ENCODE results near the gene TBC1D5. TPM values are rescaled to one million over a fixed set of nuclear protein-coding genes. Genes with fewer than 3 reads are reported as not detected.
"Not testable (repeated sequence)": the region's sequence is repeated elsewhere in the genome, so short reads cannot be mapped to it uniquely, and the experiment has no call there.

TBC1D5 gene, protein sequence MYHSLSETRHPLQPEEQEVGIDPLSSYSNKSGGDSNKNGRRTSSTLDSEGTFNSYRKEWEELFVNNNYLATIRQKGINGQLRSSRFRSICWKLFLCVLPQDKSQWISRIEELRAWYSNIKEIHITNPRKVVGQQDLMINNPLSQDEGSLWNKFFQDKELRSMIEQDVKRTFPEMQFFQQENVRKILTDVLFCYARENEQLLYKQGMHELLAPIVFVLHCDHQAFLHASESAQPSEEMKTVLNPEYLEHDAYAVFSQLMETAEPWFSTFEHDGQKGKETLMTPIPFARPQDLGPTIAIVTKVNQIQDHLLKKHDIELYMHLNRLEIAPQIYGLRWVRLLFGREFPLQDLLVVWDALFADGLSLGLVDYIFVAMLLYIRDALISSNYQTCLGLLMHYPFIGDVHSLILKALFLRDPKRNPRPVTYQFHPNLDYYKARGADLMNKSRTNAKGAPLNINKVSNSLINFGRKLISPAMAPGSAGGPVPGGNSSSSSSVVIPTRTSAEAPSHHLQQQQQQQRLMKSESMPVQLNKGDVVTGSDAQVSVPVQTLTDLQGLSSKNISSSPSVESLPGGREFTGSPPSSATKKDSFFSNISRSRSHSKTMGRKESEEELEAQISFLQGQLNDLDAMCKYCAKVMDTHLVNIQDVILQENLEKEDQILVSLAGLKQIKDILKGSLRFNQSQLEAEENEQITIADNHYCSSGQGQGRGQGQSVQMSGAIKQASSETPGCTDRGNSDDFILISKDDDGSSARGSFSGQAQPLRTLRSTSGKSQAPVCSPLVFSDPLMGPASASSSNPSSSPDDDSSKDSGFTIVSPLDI
- 75.6 TPM for total RNA-seq
- long read RNA-seq, partial matches to known transcripts: 44 of 96 reads
- long read RNA-seq, other reads (novel, unspliced or antisense): 52 of 96 reads

DNA sequence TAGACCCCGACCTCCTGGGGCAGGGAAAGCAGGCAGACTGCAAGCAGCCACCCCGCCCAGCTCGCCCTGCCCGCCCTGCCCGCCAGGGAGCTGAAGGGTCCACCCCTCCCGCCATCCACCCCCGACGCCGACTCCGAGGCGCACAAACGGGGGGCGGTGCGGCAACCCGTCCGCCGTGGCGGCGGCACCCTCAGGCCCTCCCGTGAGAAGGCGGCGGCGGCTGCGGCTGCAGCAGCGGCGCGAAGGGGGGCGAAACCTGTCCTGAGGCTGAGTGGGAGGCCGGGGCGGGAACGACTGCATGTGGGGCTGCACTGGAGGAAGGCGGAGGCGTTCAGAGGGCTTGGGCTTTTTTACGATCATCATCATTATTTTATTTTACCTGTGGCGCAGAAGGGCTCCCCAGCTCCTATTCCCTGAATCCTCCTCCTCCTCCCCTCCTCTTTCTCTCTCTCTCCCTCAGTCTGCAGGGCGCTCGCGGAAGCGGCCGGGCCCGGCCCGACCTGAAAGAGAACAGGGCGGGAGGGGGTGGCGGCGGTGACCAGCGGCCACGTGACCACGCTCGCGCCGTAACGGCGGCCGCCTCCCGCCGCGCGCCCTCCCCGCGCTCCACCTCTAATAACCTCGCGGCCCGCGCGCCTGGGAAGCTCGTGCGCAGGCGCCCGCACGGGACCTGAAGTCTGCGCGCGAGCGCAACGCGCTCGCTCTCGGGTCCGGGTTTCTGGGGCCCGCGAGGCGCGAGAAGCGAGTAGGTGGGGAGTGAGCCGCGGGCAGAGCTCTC is at the start of gene TBC1D5:
TBC1D5 (minus strand) TSS at position 530 of the 778 bp plus-strand sequence. CDS start 234,061 bp downstream, outside the sequence.
- TF ChIP-seq, protein P1, sequence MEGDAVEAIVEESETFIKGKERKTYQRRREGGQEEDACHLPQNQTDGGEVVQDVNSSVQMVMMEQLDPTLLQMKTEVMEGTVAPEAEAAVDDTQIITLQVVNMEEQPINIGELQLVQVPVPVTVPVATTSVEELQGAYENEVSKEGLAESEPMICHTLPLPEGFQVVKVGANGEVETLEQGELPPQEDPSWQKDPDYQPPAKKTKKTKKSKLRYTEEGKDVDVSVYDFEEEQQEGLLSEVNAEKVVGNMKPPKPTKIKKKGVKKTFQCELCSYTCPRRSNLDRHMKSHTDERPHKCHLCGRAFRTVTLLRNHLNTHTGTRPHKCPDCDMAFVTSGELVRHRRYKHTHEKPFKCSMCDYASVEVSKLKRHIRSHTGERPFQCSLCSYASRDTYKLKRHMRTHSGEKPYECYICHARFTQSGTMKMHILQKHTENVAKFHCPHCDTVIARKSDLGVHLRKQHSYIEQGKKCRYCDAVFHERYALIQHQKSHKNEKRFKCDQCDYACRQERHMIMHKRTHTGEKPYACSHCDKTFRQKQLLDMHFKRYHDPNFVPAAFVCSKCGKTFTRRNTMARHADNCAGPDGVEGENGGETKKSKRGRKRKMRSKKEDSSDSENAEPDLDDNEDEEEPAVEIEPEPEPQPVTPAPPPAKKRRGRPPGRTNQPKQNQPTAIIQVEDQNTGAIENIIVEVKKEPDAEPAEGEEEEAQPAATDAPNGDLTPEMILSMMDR (IDR thresholded peaks at IDR 0.05): no peak
- H3K4me3 ChIP-seq: peak within 1 kb of the TSS; percentile 90
- H3K4me1 ChIP-seq: peaks cover 32% of the 10 kb centered on the region
- ATAC-seq (peak; percentile 97 to 98), DNase-seq (peak; percentile 98)
- H3K36me3 ChIP-seq: no peaks in the 10 kb centered on the region
- H3K9me3 ChIP-seq: no peaks in the 10 kb centered on the region
- H3K27me3 ChIP-seq (ENCODE audit: low read depth): no peaks in the 10 kb centered on the region
- intact Hi-C loops (cut with DNase I): no loop called here
- H3K27ac ChIP-seq: peak within 1 kb of the TSS; percentile 98

DNA sequence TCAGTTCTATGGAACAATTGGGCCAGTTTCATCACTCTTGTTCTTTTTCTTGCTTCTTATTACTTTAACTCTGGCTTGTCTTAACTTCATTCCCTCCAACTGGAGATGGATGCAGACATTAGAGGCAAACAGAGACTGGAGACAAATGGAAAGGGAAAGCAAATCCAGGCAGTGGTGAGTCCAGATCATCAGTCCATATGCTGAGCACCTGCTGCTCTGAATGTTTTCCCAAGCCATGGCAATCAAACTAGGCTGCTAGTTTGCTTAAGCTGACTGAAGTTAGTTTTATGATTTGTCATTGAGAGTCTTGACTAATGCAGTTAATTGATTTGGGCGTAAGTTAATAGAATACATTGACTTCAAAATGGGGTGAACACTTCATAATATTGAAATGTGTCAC is 41.0 kb upstream of the TBC1D5 start:
- H3K4me1 ChIP-seq: no peaks in the 10 kb centered on the region
- H3K36me3 ChIP-seq: no peaks in the 10 kb centered on the region
- DNase-seq (no peak), ATAC-seq (no peak)
- no peaks in the 10 kb centered on the region for H3K9me3 ChIP-seq
- no peak overlapping the region for H3K4me3 ChIP-seq
- intact Hi-C loops (cut with DNase I): no loop called here
- no peak overlapping the region for H3K27ac ChIP-seq
- TF ChIP-seq, protein P1 (IDR thresholded peaks at IDR 0.05): no peak
- H3K27me3 ChIP-seq (ENCODE audit: low read depth): no peaks in the 10 kb centered on the region

DNA sequence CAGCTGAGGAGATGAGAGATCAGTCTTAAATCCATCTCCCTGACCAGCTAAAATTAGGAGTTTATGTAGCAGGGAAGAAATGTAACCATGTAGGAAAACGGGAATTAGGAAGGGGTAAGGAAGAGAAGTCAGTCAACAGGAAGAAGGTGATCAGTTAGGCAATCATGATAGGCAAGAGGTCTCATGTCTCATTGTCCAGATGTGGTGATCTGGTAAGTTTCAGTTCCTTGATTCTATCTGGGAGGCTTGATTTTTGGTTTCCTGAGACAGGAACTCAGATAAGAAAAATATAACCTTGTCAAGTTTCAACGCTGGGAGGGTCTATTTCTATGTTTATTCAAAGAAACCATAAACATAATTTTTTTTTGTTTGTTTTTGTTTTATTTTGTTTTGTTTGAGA is 40.3 kb upstream of the TBC1D5 start:
- DNase-seq (no peak), ATAC-seq (no peak)
- Histone ChIP-seq H3K27ac (no peak overlapping the region), H3K4me3 (no peak overlapping the region), H3K4me1 (no peaks in the 10 kb centered on the region), H3K27me3 (ENCODE audit: low read depth) (no peaks in the 10 kb centered on the region), H3K9me3 (no peaks in the 10 kb centered on the region), H3K36me3 (no peaks in the 10 kb centered on the region)
- TF ChIP-seq, protein P1 (IDR thresholded peaks at IDR 0.05): no peak
- intact Hi-C loops (cut with DNase I): no loop called here

DNA sequence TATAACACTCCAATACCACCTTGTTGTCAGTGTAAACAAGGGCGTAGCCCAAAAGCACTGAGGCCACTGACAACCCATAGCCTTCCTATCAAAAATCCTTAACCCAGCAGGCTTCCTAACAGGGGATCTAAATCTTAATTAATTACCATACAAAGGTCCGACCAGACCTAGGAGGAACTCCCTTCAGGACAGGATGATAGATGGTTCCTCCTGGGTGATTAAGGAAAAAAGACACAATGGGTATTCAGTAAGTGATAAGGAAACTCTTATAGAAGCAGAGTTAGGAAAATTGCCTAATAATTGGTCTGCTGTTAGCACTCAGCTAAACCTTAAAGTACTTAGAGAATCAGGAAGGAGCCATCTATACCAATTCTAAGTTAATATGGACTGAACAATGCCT is 37.9 kb upstream of the TBC1D5 start:
- H3K9me3 ChIP-seq; intact Hi-C loops (cut with DNase I); ATAC-seq; DNase-seq; H3K4me3 ChIP-seq; H3K27ac ChIP-seq; H3K27me3 ChIP-seq (ENCODE audit: low read depth); H3K36me3 ChIP-seq; H3K4me1 ChIP-seq: not testable (repeated sequence)

DNA sequence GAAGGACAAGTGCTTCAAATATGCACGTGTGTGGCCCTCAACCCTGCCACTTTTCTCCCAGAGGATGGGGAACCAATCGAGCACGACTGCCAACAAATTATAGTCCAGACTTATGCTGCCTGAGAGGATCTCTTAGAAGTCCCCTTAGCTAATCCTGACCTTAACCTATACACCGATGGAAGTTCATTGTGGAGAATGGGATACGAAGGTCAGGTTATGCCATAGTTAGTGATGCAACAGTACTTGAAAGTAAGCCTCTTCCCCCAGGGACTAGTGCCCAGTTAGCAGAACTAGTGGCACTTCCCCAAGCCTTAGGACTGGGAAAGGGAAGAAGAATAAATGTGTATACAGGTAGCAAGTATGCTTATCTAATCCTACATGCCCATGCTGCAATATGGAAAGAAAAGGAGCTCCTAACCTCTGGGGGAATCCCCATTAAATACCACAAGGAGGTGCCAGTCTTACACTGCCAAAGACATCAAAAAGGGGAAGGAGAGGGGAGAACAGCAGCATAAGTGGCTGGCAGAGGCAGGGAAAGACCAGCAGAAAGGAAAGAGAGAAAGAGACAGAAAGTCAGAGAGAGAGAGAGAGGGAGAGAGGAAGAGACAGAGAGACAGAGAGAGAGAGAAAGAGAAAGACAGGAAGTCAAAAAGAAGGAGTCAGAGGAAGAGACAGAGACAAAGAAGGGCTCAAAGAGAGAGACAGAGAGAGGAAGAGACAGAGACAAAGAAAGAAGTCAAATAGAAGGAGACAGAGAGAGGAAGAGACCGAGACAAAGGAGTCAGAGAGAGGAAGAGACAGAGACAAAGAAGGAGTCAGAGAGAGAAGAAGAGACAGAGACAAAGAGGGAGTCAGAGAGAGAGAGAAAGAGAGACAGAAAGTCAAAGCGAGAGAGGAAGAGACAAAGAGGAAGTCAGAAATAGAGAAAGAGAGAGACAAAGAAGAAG is 37.1 kb upstream of the TBC1D5 start:
- H3K27ac ChIP-seq; H3K36me3 ChIP-seq; ATAC-seq; H3K4me1 ChIP-seq; DNase-seq; H3K4me3 ChIP-seq; H3K9me3 ChIP-seq; intact Hi-C loops (cut with DNase I); H3K27me3 ChIP-seq (ENCODE audit: low read depth): not testable (repeated sequence)

DNA sequence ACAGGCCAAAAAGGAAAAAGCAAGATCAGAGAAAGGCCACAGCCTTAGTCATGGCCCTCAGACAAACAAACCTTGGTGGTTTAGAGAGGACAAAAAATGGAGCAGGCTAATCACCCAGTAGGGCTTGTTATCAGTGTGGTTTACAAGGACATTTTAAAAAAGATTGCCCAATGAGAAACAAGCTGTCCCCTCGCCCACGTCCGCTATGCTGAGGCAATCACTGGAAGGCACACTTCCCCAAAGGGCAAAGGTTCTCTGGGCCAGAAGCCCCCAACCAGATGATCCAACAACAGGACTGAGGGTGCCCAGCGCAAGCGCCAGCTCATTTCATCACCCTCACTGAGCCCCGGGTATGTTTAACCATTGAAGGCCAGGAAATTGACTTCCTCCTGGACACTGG is 34.9 kb upstream of the TBC1D5 start:
- H3K9me3 ChIP-seq; H3K4me3 ChIP-seq; intact Hi-C loops (cut with DNase I); H3K4me1 ChIP-seq; H3K36me3 ChIP-seq; H3K27me3 ChIP-seq (ENCODE audit: low read depth); ATAC-seq; H3K27ac ChIP-seq: not testable (repeated sequence)
- DNase-seq: peak; percentile 78
